GM19452 (cell line): ENCODE data around the gene NFATC1.

Experiments used
- ATAC-seq: cut with Tn5 transposase; IDR thresholded peaks from one replicate; pipeline ENCODE4 v1.9.1; 2021; ENCODE audit not compliant: unreplicated experiment

Gene NFATC1

GRCh38 chr18:79455261-79455660 is 59.5 kb downstream of the NFATC1 start:
- ATAC-seq: no peak

GRCh38 chr18:79456105-79456980 is 60.6 kb downstream of the NFATC1 start:
- no peak for ATAC-seq

- no peak for ATAC-seq
These were observed 61.5 kb downstream of the NFATC1 start for GRCh38 chr18:79457239-79457638.

GRCh38 chr18:79457652-79458051 is 61.9 kb downstream of the NFATC1 start:
- ATAC-seq: no peak

GRCh38 chr18:79458131-79458838 is 62.6 kb downstream of the NFATC1 start:
- no peak for ATAC-seq

- no peak for ATAC-seq
These were observed 63.4 kb downstream of the NFATC1 start for GRCh38 chr18:79458917-79459803.

- ATAC-seq: peak; percentile 36
These were observed 64.3 kb downstream of the NFATC1 start for GRCh38 chr18:79459946-79460480.

- peak; percentile 72 for ATAC-seq
These were observed 65.0 kb downstream of the NFATC1 start for GRCh38 chr18:79460481-79461300.

GRCh38 chr18:79461627-79462026 is 65.9 kb downstream of the NFATC1 start:
- no peak for ATAC-seq

- no peak for ATAC-seq
These were observed 67.8 kb downstream of the NFATC1 start for GRCh38 chr18:79463424-79463960.

GRCh38 chr18:79465392-79465991 is 69.8 kb downstream of the NFATC1 start:
- peak; percentile 63 for ATAC-seq

GRCh38 chr18:79466591-79466990 is 70.9 kb downstream of the NFATC1 start:
- peak; percentile 57 for ATAC-seq

- ATAC-seq: no peak
These were observed 71.4 kb downstream of the NFATC1 start for GRCh38 chr18:79467126-79467525.

GRCh38 chr18:79468119-79468789 is 72.5 kb downstream of the NFATC1 start:
- no peak for ATAC-seq

GRCh38 chr18:79469309-79469708 is 73.6 kb downstream of the NFATC1 start:
- no peak for ATAC-seq

GRCh38 chr18:79469751-79470505 is 74.2 kb downstream of the NFATC1 start:
- ATAC-seq: no peak

GRCh38 chr18:79470547-79470946 is 74.8 kb downstream of the NFATC1 start:
- no peak for ATAC-seq

GRCh38 chr18:79471046-79471445 is 75.3 kb downstream of the NFATC1 start:
- no peak for ATAC-seq
